Ammon's horn (tissue), 1 donor: ENCODE measurements around the gene LAD1.

Experiments used
- DNase-seq: peaks from one replicate; pipeline ENCODE4 v3.0.0-alpha.2; 2016; ENCODE audit warnings: low spot score

Gene LAD1

DNA sequence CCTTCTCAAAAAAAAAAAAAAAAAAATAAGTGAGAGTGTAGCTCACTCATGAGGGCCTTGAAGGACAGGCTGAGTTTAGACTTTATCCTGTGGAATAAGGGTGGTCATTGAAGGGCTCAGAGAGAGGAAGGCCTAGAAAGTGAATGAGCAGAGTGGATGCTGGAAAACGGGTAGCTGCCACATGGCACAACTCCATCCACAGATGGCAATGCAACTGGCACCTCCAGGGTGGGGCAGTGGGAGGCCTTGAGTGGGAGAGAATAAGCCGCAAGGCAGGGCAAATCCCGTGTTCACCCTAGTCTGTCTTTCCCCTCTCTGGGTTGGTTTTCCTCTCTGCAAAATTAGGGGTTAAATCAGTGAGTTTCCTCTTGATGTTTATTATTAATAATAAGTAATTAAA lies 19.3 kb upstream of the LAD1 start:
- no peak for DNase-seq

- DNase-seq: no peak
Observed at GRCh38 chr1:201414051-201414738, 15.1 kb upstream of the LAD1 start.

DNA sequence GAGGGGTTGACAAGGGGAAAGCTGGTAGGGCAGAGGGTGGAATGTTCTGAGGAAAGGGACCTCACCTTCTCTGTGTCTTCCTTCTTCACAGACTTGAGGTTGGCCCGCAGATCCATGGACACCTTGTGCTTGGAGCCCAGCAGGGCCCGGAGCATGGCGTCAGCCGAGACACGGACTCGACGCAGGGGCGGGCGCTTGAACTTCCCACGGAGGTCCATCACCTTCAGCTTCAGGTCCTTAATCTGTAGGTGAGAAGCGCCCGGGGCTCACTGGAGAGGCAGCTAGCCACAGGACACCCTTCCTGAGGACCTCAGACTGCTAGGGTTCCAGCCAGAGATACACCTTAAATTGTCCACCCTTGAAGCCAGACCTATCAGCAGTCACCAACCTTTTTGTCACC lies 12.2 kb upstream of the LAD1 start:
- DNase-seq: no peak

DNA sequence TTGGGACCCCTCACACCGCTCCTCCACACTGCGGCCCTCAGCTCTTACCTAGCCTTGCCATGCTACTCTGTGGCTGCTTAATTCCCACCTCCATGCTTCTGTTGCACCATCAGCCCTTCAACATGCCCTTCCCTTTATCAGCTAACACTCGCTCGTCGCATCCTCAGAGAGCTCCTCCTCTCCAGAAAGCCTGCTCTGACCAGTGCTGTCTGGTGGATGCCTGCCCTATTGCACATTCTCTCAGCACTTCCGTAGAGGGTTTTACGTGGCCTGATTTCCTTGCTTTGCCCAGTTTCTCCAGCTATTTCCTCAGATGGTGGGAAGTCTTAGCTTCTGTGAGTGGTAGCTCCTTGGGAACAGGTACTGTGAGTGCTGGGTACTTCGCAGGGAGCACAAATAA lies 10.3 kb upstream of the LAD1 start:
- DNase-seq: no peak

- no peak for DNase-seq
Observed at GRCh38 chr1:201408834-201409200, 9.7 kb upstream of the LAD1 start.

GRCh38 chr1:201408176-201408833 lies 9.2 kb upstream of the LAD1 start:
- peak; percentile 76 for DNase-seq

DNA sequence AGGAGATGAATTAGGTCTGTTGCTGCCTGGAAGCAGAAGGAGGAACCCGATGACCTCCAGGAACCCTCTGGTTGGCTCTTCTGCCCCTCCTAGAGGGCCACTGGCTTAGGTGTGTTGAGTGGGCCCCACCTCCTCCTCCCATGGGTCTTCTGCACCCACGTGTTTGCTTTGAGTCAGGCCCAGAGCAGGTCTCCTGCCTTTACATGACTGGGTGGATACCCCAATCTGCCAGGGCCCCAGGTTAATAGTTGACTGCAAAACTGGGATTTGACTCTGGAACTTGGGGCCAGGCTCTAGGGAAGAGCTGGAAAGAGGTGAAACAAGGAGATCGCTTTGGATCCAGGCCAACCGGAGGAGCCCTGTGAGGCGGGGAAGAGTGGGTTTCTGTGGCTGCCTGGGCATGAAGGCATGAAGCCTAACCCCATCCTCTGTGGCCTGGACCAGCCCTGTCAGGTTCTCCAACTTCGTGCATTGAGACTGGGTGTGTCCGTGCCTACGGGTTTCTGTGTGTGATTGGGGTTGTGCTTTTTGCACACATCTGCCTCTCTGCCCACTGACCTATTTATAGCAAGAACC lies 7.8 kb upstream of the LAD1 start:
- no peak for DNase-seq

GRCh38 chr1:201405484-201405831 lies 6.3 kb upstream of the LAD1 start:
- no peak for DNase-seq

- DNase-seq: no peak
Observed at GRCh38 chr1:201404722-201405483, 5.8 kb upstream of the LAD1 start.

DNA sequence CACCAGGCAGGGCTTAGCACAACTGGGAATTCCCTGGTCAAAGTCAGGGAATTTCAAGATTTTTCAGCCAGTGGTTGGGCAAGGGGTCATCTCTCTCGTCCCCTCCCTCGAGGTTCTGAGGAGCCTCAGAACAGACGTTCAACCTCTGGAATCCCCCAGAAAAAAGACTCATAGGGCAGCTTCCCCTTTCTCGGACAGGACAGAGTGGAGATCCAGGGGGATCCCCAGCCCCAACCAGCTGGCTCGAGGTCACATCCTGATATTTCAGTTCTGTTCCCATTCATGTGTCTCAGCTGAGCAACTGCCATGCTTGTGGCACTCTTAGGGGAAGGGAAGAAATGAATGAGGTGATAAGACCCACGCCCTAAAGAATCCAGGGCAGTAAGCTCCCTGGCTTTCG lies 4.9 kb upstream of the LAD1 start:
- DNase-seq: no peak

GRCh38 chr1:201403359-201403758 lies 4.2 kb upstream of the LAD1 start:
- no peak for DNase-seq

DNA sequence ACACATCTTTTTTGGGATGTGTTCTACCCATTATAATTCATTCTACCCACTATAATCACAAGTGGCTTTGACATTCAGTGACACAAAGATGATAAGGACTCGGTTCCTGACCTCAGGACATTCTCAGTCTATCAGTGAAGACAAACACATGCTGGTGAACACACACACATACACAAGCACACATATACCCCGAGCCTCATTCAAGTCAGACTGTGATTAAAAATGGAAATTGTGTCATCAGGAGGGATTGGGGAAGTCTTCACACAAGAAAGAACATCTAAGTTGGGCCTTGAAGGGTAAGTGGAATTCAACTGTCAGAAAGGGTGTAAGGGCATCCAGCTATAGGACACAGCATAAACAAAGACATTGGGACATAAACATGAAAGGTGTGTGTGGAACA lies 2.6 kb upstream of the LAD1 start:
- no peak for DNase-seq

GRCh38 chr1:201400852-201401230 lies 1.7 kb upstream of the LAD1 start:
- no peak for DNase-seq

GRCh38 chr1:201400212-201400851 lies 1.2 kb upstream of the LAD1 start:
- no peak for DNase-seq

DNA sequence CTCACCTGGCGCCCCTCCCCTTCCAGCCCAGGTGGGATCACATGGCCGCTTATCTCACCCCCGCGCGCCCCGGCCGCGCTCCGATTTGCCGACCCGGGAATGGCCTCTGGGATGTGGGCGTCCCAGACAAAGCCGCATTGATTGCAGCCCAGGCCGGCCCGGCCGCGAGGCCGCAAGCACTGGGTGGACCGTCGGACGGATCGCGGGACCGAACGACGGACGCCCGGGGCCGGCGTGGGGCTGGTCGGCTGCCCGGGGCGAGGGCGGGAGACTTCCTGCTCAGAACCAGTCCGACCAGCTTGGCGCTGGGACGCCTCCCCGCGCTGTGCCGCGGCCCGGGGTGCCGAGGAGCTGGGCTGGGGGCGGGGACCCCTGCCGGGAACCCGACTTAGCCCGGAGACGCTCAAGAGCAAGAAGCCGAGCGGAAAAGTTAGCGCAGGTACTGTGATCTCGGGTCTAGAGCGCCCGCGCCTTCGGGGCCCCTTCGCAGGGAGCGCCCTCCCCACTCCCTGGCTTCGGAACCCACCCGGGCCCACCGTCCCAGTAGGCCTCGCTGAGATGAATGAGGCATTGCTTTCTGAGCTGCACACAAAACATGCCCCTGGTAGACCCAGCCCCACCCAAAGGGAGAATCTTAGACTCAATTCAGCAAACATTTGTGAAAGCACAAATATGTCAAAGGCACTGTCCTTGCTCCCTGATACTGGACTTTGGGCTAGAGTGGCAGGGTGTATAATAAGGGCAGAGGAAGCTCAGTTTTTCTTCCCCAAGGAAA lies 415 bp upstream of the LAD1 start:
- no peak for DNase-seq

- no peak for DNase-seq
Observed at GRCh38 chr1:201397675-201398074, 1.4 kb downstream of the LAD1 start.

DNA sequence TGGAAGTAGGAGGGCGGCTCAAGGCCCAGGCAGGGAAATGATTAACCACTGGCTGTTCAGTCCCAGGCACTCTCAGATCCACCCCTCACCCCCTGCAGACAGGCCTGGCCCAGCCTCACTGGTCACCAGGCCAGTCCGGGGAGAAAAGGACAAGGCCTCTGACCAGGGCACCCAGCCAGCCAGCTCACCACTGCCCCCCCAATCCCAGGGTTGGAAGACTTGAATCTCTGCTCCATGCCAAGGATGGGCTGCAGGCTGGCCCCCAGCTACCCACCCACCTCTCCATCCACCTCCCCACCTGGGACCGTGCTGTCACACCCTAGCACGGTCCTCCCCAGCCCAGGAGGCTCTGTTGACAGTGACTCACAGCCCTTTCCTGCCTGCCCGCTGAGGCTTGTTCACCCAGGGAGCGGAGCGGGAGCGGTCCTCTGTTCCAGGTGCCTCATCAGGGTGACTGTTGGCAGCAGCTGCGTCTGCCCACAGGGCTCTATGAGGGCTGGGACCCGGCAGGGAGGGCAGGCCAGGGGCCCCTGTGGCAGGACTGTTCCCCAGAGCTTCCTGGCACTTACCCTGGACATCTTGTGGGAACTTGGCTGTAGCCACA lies 2.2 kb downstream of the LAD1 start:
- no peak for DNase-seq

- DNase-seq: no peak
Observed at GRCh38 chr1:201395936-201396335, 3.2 kb downstream of the LAD1 start.

DNA sequence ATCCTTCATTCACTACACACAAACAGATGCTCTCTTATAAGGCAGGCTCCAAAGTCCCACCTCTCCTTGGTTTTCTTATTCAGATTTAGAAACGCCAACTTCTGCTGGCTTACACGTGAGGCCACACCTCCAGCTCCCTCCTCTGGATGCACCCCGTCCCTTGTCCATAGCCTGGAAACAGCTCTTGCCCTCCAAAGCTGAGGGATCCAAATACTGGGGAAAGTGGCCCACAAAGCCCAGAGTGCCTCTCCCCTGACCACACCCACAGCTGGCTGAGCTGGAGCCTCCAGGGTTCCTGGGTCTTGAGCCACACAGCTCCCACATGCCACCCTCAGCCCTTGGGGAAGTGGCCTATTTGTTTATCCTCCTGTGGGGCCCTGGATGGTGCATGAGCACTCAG lies 4.5 kb downstream of the LAD1 start:
- no peak for DNase-seq

- no peak for DNase-seq
Observed at GRCh38 chr1:201393076-201393475, 6.0 kb downstream of the LAD1 start.
